Activated CD8-positive, alpha-beta T cell treated with anti-CD3 and anti-CD28 coated beads for 36 hours (primary cell): ENCODE measurements around the gene ACSBG1. TPM values are rescaled to one million over a fixed set of nuclear protein-coding genes. Genes with fewer than 3 reads are reported as not detected.

ENCODE experiments used
- ATAC-seq: fragments of 200-7000 bp; cut with Tn5 transposase; one replicate; pipeline ENCODE4 v1.10.0; 2021; ENCODE audit warnings: mild to moderate bottlenecking, moderate library complexity
- CTCF ChIA-PET: fragments of 350-600 bp; sonication (Branson Sonifier 250); formaldehyde crosslinking; loops from one replicate; lab custom pipeline; 2021; ENCODE audit warnings: antibody characterized with exemption; lab: Charles Lee
- POLR2A ChIA-PET: fragments of 350-600 bp; sonication (Branson Sonifier 250); formaldehyde crosslinking; loops from one replicate; lab custom pipeline; 2021; ENCODE audit warnings: antibody characterized with exemption; lab: Charles Lee
- DNase-seq: peaks from one replicate; pipeline ENCODE4 v3.0.0-alpha.2; 2020
- H3K27ac Mint-ChIP-seq: one replicate; pipeline ENCODE4 v1.8.0; 2021; ENCODE audit warnings: mild to moderate bottlenecking, mixed read lengths
- H3K27me3 Mint-ChIP-seq: one replicate; pipeline ENCODE4 v1.8.0; 2021; ENCODE audit warnings: mixed read lengths
- H3K36me3 Mint-ChIP-seq: one replicate; pipeline ENCODE4 v1.8.0; 2021; ENCODE audit warnings: low read depth, mixed read lengths
- H3K4me1 Mint-ChIP-seq: one replicate; pipeline ENCODE4 v1.8.0; 2021; ENCODE audit warnings: low read depth, mixed read lengths
- H3K4me3 Mint-ChIP-seq: one replicate; pipeline ENCODE4 v1.8.0; 2021; ENCODE audit warnings: mild to moderate bottlenecking, moderate library complexity, mixed read lengths
- H3K9me3 Mint-ChIP-seq: one replicate; pipeline ENCODE4 v1.8.0; 2021; ENCODE audit warnings: mixed read lengths
- intact Hi-C: fragments of 100-400 bp; cut with micrococcal nuclease; formaldehyde crosslinking; loops from one replicate; pipeline ENCODE4 v1.10.0; 2022
- total RNA-seq, 2 experiments: library from RNA; stranded (reverse); gene quantifications; one replicate each; pipeline ENCODE4 v1.2.3, GENCODE V29; 2021
- TF ChIP-seq, protein P1 (sequence below): fragments of 200-600 bp; IDR thresholded peaks from one replicate; pipeline ENCODE4 v1.8.0; 2022; ENCODE audit warnings: antibody characterized with exemption, mild to moderate bottlenecking

Gene ACSBG1
- total RNA-seq, 2 experiments from 2014 or later, result 0.18 TPM; not detected in 1

GRCh38 chr15:78222745-78223395, 11.5 kb downstream of the ACSBG1 start:
- H3K4me3 Mint-ChIP-seq, result no peak overlapping the region
- ATAC-seq, result no peak
- DNase-seq, result no peak
- H3K27me3 Mint-ChIP-seq, result no peaks in the 10 kb centered on the region
- POLR2A ChIA-PET, result no interaction called here
- no peaks in the 10 kb centered on the region for H3K36me3 Mint-ChIP-seq
- TF ChIP-seq, protein P1, sequence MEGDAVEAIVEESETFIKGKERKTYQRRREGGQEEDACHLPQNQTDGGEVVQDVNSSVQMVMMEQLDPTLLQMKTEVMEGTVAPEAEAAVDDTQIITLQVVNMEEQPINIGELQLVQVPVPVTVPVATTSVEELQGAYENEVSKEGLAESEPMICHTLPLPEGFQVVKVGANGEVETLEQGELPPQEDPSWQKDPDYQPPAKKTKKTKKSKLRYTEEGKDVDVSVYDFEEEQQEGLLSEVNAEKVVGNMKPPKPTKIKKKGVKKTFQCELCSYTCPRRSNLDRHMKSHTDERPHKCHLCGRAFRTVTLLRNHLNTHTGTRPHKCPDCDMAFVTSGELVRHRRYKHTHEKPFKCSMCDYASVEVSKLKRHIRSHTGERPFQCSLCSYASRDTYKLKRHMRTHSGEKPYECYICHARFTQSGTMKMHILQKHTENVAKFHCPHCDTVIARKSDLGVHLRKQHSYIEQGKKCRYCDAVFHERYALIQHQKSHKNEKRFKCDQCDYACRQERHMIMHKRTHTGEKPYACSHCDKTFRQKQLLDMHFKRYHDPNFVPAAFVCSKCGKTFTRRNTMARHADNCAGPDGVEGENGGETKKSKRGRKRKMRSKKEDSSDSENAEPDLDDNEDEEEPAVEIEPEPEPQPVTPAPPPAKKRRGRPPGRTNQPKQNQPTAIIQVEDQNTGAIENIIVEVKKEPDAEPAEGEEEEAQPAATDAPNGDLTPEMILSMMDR, result no peak
- CTCF ChIA-PET, result interaction anchor here (2.9 to 3.3 kb wide), 2 partner anchors 18 to 27 kb away, joined by 14 to 22 read pairs; no protein-coding TSS in a partner anchor
- no peak overlapping the region for H3K27ac Mint-ChIP-seq
- intact Hi-C loops, result no loop called here
- peaks cover 7% of the 10 kb centered on the region for H3K4me1 Mint-ChIP-seq
- H3K9me3 Mint-ChIP-seq, result no peaks in the 10 kb centered on the region

- ChIA-PET CTCF (no interaction called here), POLR2A (no interaction called here)
- no peaks in the 10 kb centered on the region for H3K27me3 Mint-ChIP-seq
- no peak overlapping the region for H3K4me3 Mint-ChIP-seq
- intact Hi-C loops, result no loop called here
- ATAC-seq, result no peak
- H3K36me3 Mint-ChIP-seq, result no peaks in the 10 kb centered on the region
- no peak overlapping the region for H3K27ac Mint-ChIP-seq
- no peaks in the 10 kb centered on the region for H3K9me3 Mint-ChIP-seq
- no peak for DNase-seq
- TF ChIP-seq, protein P1, result no peak
- H3K4me1 Mint-ChIP-seq, result peaks cover 3% of the 10 kb centered on the region
These were observed 13.7 kb downstream of the ACSBG1 start for GRCh38 chr15:78220713-78221112.

DNA sequence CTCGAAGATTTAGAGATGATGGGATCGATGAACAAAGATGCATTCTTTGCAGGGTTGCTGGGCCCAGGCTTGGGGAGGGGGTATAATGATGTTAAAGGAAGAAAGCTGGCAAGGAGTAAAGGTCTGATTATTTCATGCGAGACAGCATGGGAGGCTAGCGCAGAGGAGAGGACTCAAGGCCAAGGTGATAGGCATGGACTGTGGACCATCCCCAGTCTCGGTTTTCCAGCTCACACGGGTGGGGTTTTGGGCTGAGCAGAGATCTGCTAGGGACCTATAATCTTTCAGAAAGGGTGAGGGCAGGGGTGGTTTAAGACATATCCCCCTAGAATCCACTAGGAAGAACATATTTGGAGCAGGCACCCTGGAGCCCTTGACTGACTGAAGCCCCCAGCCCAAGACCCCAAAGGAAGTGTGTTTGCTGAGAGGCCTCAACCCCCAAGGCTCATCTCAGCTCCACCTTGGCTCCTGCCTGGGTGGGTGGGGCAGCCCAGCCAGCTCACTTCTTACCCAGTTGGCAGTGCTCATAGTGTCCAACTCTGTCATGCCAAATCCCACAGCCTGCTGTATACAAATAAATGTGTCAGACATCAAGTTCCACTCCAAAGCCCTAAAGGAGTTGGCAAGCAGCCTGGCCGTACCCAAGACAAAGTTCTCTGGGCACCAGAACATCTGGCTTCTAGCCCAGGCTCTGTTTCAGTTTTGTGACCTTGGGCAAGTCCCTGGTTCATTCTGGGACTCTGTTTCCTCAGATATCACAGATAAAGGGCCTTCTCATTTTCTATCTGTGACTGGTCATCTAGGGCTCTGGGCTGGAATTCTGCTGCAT, 17.9 kb downstream of the ACSBG1 start:
- CTCF ChIA-PET, result interaction anchor here (2.1 kb wide), 1 partner anchor 23 kb away, joined by 9 read pairs; no protein-coding TSS in a partner anchor
- DNase-seq, result no peak
- no peak for ATAC-seq
- POLR2A ChIA-PET, result no interaction called here
- intact Hi-C loops, result no loop called here
- H3K36me3 Mint-ChIP-seq, result no peaks in the 10 kb centered on the region
- H3K27ac Mint-ChIP-seq, result no peak overlapping the region
- TF ChIP-seq, protein P1, result no peak
- H3K9me3 Mint-ChIP-seq, result no peaks in the 10 kb centered on the region
- no peaks in the 10 kb centered on the region for H3K4me1 Mint-ChIP-seq
- H3K27me3 Mint-ChIP-seq, result peaks cover 4% of the 10 kb centered on the region
- H3K4me3 Mint-ChIP-seq, result no peak overlapping the region

- ChIA-PET CTCF (interaction anchor here (0.6 to 1.4 kb wide), 3 partner anchors 19 to 36 kb away, joined by 3 to 5 read pairs (median 3); no protein-coding TSS in a partner anchor), POLR2A (no interaction called here)
- H3K27me3 Mint-ChIP-seq, result peaks cover 4% of the 10 kb centered on the region
- intact Hi-C loops, result no loop called here
- ATAC-seq (no peak), DNase-seq (no peak)
- no peaks in the 10 kb centered on the region for H3K9me3 Mint-ChIP-seq
- no peaks in the 10 kb centered on the region for H3K4me1 Mint-ChIP-seq
- no peaks in the 10 kb centered on the region for H3K36me3 Mint-ChIP-seq
- no peak overlapping the region for H3K4me3 Mint-ChIP-seq
- TF ChIP-seq, protein P1, result no peak
- no peak overlapping the region for H3K27ac Mint-ChIP-seq
These were observed 20.4 kb downstream of the ACSBG1 start for GRCh38 chr15:78213956-78214355.

GRCh38 chr15:78213425-78213750, 21.0 kb downstream of the ACSBG1 start:
- Mint-ChIP-seq H3K27me3 (peaks cover 4% of the 10 kb centered on the region), H3K4me3 (no peak overlapping the region), H3K9me3 (no peaks in the 10 kb centered on the region), H3K36me3 (no peaks in the 10 kb centered on the region), H3K27ac (no peak overlapping the region), H3K4me1 (no peaks in the 10 kb centered on the region)
- POLR2A ChIA-PET, result no interaction called here
- CTCF ChIA-PET, result interaction anchor here (1.4 to 3.3 kb wide), 2 partner anchors 18 to 27 kb away, joined by 3 to 19 read pairs; no protein-coding TSS in a partner anchor
- intact Hi-C loops, result no loop called here
- DNase-seq (no peak), ATAC-seq (no peak)
- TF ChIP-seq, protein P1, result no peak
